ENCODE measurements around the gene OGFOD1. TPM values are rescaled to one million over a fixed set of nuclear protein-coding genes. Genes with fewer than 3 reads are reported as not detected.
"Not testable (repeated sequence)": the region's sequence is repeated elsewhere in the genome, so short reads cannot be mapped to it uniquely, and the experiment has no call there.

Gene OGFOD1
- total RNA-seq, 2 experiments from 2014 or later = 35.1 to 56.8 TPM

DNA sequence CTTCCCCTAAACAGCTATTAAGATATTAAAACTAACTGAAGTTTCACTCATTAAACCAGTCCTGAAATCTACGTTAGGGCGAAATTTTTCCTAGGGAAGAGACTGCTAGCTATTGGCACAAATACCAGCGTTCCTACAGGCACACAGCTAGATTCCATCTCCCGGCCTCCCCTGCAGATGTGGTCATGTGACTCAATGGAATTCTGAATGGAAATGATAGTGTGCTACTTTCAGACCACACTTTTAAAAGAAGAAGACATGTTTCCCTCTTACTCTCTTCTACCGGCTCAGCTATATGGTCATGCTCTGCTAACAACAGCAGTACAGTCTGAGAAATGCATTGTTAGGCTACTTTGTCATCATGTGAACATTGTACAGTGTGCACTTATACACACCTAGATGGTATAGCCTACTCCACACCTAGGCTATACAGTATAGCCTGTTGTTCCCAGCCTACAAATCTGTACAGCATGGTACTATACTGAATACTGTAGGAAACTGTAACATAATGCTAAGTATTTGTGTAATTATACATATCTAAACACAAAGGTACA is 31.4 kb downstream of the OGFOD1 start:
- DNase-seq (ENCODE audit: low spot score) = no peak
- H3K9me2 ChIP-seq (ENCODE audit: insufficient read depth, low read length) = no peaks in the 10 kb centered on the region
- TF ChIP-seq, protein P1, sequence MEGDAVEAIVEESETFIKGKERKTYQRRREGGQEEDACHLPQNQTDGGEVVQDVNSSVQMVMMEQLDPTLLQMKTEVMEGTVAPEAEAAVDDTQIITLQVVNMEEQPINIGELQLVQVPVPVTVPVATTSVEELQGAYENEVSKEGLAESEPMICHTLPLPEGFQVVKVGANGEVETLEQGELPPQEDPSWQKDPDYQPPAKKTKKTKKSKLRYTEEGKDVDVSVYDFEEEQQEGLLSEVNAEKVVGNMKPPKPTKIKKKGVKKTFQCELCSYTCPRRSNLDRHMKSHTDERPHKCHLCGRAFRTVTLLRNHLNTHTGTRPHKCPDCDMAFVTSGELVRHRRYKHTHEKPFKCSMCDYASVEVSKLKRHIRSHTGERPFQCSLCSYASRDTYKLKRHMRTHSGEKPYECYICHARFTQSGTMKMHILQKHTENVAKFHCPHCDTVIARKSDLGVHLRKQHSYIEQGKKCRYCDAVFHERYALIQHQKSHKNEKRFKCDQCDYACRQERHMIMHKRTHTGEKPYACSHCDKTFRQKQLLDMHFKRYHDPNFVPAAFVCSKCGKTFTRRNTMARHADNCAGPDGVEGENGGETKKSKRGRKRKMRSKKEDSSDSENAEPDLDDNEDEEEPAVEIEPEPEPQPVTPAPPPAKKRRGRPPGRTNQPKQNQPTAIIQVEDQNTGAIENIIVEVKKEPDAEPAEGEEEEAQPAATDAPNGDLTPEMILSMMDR (conservative IDR thresholded peaks at IDR 0.05; ENCODE audit: low read length) = no peak
- no peak for TF ChIP-seq EZH2phosphoT487 (IDR thresholded peaks at IDR 0.05; ENCODE audit: borderline replicate concordance, low read depth, low read length)
- no peak overlapping the region for H3K4me3 ChIP-seq (ENCODE audit: low read depth, low read length, poor library complexity, severe bottlenecking)
- H3K9me3 ChIP-seq (ENCODE audit: low read length) = no peaks in the 10 kb centered on the region
- no peak overlapping the region for H2AFZ ChIP-seq (ENCODE audit: low read length)
- no peak overlapping the region for H3K4me2 ChIP-seq (ENCODE audit: low read length)
- H3K4me1 ChIP-seq (ENCODE audit: insufficient read depth, low read length, poor library complexity, severe bottlenecking) = no peaks in the 10 kb centered on the region
- no peaks in the 10 kb centered on the region for H3K79me2 ChIP-seq (ENCODE audit: insufficient read depth, low read depth, low read length)
- ChIA-PET CTCF (ENCODE audit: unreplicated experiment) (no interaction called here), POLR2A (interaction anchor here (0.6 to 0.7 kb wide), 2 partner anchors 260 to 1489 kb away, joined by 3 read pairs; no protein-coding TSS in a partner anchor)
- peaks cover 30% of the 10 kb centered on the region for H3K36me3 ChIP-seq (ENCODE audit: insufficient read depth, low read length)
- no peak overlapping the region for H3K27ac ChIP-seq (ENCODE audit: low read depth, low read length, poor library complexity, severe bottlenecking)
- H4K20me1 ChIP-seq (ENCODE audit: insufficient read depth, low read length) = no peaks in the 10 kb centered on the region
- BruUV-seq (replicated peaks) = no TSS peak
- intact Hi-C loops (cut with micrococcal nuclease; ENCODE audit: unreplicated experiment) = no loop called here

DNA sequence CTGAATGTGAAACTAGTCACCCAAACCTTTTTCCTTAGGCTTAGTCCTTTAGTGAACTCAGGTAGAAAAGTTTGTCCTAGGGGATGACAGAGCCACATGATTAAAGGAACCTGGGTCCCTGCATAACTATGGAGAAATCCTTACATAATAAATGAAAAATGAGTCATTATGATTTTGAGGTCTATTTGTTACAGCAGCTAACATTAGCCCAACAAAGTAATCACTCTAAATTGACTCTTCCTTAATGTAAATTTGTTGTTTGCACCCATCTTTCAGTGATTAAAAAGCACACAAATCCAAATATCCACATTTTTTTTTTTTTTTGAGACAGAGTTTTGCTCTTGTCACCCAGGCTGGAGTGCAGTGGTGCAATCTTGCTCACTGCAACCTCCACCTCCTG is 32.0 kb downstream of the OGFOD1 start:
- CTCF ChIA-PET (ENCODE audit: unreplicated experiment) = no interaction called here
- intact Hi-C loops (cut with micrococcal nuclease; ENCODE audit: unreplicated experiment) = no loop called here
- POLR2A ChIA-PET = interaction anchor here (0.7 kb wide), 1 partner anchor 259 kb away, joined by 3 read pairs; no protein-coding TSS in a partner anchor

GRCh38 chr16:56488035-56488434 is 36.7 kb downstream of the OGFOD1 start:
- POLR2A ChIA-PET = interaction anchor here (0.6 kb wide), 1 partner anchor 22 kb away, joined by 3 read pairs; no protein-coding TSS in a partner anchor
- H3K4me1 ChIP-seq (ENCODE audit: insufficient read depth, low read length, poor library complexity, severe bottlenecking) = peaks cover 13% of the 10 kb centered on the region
- no peak overlapping the region for H3K4me3 ChIP-seq (ENCODE audit: low read depth, low read length, poor library complexity, severe bottlenecking)
- H3K9me3 ChIP-seq (ENCODE audit: low read length) = no peaks in the 10 kb centered on the region
- BruUV-seq (replicated peaks) = no TSS peak
- intact Hi-C loops (cut with micrococcal nuclease; ENCODE audit: unreplicated experiment) = no loop called here
- H2AFZ ChIP-seq (ENCODE audit: low read length) = no peak overlapping the region
- CTCF ChIA-PET (ENCODE audit: unreplicated experiment) = no interaction called here
- no peak for DNase-seq (ENCODE audit: low spot score)
- no peaks in the 10 kb centered on the region for H3K79me2 ChIP-seq (ENCODE audit: insufficient read depth, low read depth, low read length)
- H3K4me2 ChIP-seq (ENCODE audit: low read length) = no peak overlapping the region
- no peak for TF ChIP-seq EZH2phosphoT487 (IDR thresholded peaks at IDR 0.05; ENCODE audit: borderline replicate concordance, low read depth, low read length)
- TF ChIP-seq, protein P1 (conservative IDR thresholded peaks at IDR 0.05; ENCODE audit: low read length) = no peak
- no peaks in the 10 kb centered on the region for H4K20me1 ChIP-seq (ENCODE audit: insufficient read depth, low read length)
- no peaks in the 10 kb centered on the region for H3K9me2 ChIP-seq (ENCODE audit: insufficient read depth, low read length)
- peaks cover 3% of the 10 kb centered on the region; the same call in 1 of the 2 replicates for H3K36me3 ChIP-seq (ENCODE audit: insufficient read depth, low read length)
- H3K27ac ChIP-seq (ENCODE audit: low read depth, low read length, poor library complexity, severe bottlenecking) = no peak overlapping the region

More for the DNA sequence above, 32.0 kb downstream of the OGFOD1 start:
- no peak overlapping the region for H3K27ac ChIP-seq (ENCODE audit: low read depth, low read length, poor library complexity, severe bottlenecking)
- no peaks in the 10 kb centered on the region for H4K20me1 ChIP-seq (ENCODE audit: insufficient read depth, low read length)
- no peak overlapping the region for H3K4me2 ChIP-seq (ENCODE audit: low read length)
- no peaks in the 10 kb centered on the region for H3K79me2 ChIP-seq (ENCODE audit: insufficient read depth, low read depth, low read length)
- BruUV-seq (replicated peaks) = no TSS peak
- H3K9me3 ChIP-seq (ENCODE audit: low read length) = no peaks in the 10 kb centered on the region
- peaks cover 24% of the 10 kb centered on the region for H3K36me3 ChIP-seq (ENCODE audit: insufficient read depth, low read length)
- H2AFZ ChIP-seq (ENCODE audit: low read length) = no peak overlapping the region
- H3K4me1 ChIP-seq (ENCODE audit: insufficient read depth, low read length, poor library complexity, severe bottlenecking) = no peaks in the 10 kb centered on the region
- H3K4me3 ChIP-seq (ENCODE audit: low read depth, low read length, poor library complexity, severe bottlenecking) = no peak overlapping the region
- no peaks in the 10 kb centered on the region for H3K9me2 ChIP-seq (ENCODE audit: insufficient read depth, low read length)
- TF ChIP-seq, protein P1 (conservative IDR thresholded peaks at IDR 0.05; ENCODE audit: low read length) = no peak
- TF ChIP-seq EZH2phosphoT487 (IDR thresholded peaks at IDR 0.05; ENCODE audit: borderline replicate concordance, low read depth, low read length) = no peak
- DNase-seq (ENCODE audit: low spot score) = no peak

DNA sequence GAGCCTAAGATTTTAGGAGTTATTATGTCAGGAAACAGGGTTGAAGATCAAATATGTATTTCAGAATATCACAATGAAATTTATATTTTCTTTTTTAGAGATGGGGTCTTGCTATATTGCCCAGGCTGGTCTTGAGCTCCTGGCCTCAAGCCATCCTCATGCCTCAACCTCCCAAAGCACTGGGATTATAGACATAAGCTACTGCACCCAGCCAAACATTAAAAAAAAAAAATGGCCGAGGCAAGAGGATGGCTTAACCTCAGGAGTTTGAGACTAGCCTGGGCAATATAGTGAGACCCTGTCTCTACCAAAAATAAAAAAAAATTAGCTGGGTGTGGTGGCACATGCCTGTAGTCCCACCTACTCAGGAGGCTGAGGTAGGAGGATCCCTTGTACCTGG is 37.5 kb downstream of the OGFOD1 start:
- H4K20me1 ChIP-seq (ENCODE audit: insufficient read depth, low read length); CTCF ChIA-PET (ENCODE audit: unreplicated experiment): not testable (repeated sequence)

More for the DNA sequence above, 37.5 kb downstream of the OGFOD1 start:
- H3K79me2 ChIP-seq (ENCODE audit: insufficient read depth, low read depth, low read length); H3K9me2 ChIP-seq (ENCODE audit: insufficient read depth, low read length); H3K27ac ChIP-seq (ENCODE audit: low read depth, low read length, poor library complexity, severe bottlenecking); intact Hi-C loops (cut with micrococcal nuclease; ENCODE audit: unreplicated experiment); H2AFZ ChIP-seq (ENCODE audit: low read length); BruUV-seq (replicated peaks); DNase-seq (ENCODE audit: low spot score); H3K36me3 ChIP-seq (ENCODE audit: insufficient read depth, low read length); H3K4me3 ChIP-seq (ENCODE audit: low read depth, low read length, poor library complexity, severe bottlenecking); POLR2A ChIA-PET; H3K4me2 ChIP-seq (ENCODE audit: low read length); H3K9me3 ChIP-seq (ENCODE audit: low read length): not testable (repeated sequence)
- H3K4me1 ChIP-seq (ENCODE audit: insufficient read depth, low read length, poor library complexity, severe bottlenecking) = peaks cover 13% of the 10 kb centered on the region

Measured in OCI-LY7 (cell line).